Keratinocyte (primary cell): ENCODE results near the gene APOBEC3F. TPM values are rescaled to one million over a fixed set of nuclear protein-coding genes. Genes with fewer than 3 reads are reported as not detected.

ENCODE experiments used
- DNase-seq: peaks from one replicate; pipeline ENCODE4 v3.0.0-alpha.2; 2011; ENCODE audit warnings: low read depth, missing footprints, low spot score
- FAIRE-seq: peaks from 2 replicates; lab custom pipeline; 2011; peaks lifted over from hg19 to GRCh38; lab: Jason Lieb, UNC
- H2AFZ ChIP-seq: 2 replicates; pipeline ENCODE4 v1.6.0; 2012; ENCODE audit warnings: low read length, control low read depth, inconsistent platforms; ENCODE audit not compliant: control insufficient read depth
- H3K27ac ChIP-seq: 2 replicates; pipeline ENCODE4 v1.5.1; 2011; ENCODE audit warnings: low read length; ENCODE audit not compliant: control insufficient read depth, insufficient read depth
- H3K27me3 ChIP-seq: 3 replicates; pipeline ENCODE4 v1.6.0; 2011; ENCODE audit warnings: low read length; ENCODE audit not compliant: control insufficient read depth, insufficient read depth; ENCODE audit errors: extremely low read depth
- H3K36me3 ChIP-seq, 2 experiments: 2 replicates in 1 of 2; 3 replicates in 1 of 2; pipeline ENCODE4 v1.5.1; 2011; ENCODE audit warnings: low read length in 2 of 2, mild to moderate bottlenecking in 1 of 2; ENCODE audit not compliant: control insufficient read depth in 2 of 2, insufficient read depth in 2 of 2; ENCODE audit errors: extremely low read depth in 1 of 2
- H3K4me1 ChIP-seq: 3 replicates; pipeline ENCODE4 v1.5.1; 2011; ENCODE audit warnings: low read length; ENCODE audit not compliant: control insufficient read depth, insufficient read depth; ENCODE audit errors: extremely low read depth
- H3K4me2 ChIP-seq: 3 replicates; pipeline ENCODE4 v1.6.0; 2011; ENCODE audit warnings: low read depth, low read length; ENCODE audit not compliant: control insufficient read depth, insufficient read depth; ENCODE audit errors: extremely low read depth
- H3K4me3 ChIP-seq, 3 experiments: fragments of 200-600 bp in 1 of 3; sonication (generic) in 1 of 3; 2 replicates in 2 of 3; 3 replicates in 1 of 3; pipeline ENCODE4 v1.5.1; 2011 to 2016; ENCODE audit warnings: low read length in 3 of 3, mild to moderate bottlenecking in 3 of 3, control low read depth in 2 of 3, inconsistent platforms in 1 of 3, low read depth in 1 of 3, mixed read lengths in 1 of 3, mixed run types in 1 of 3, moderate library complexity in 1 of 3; ENCODE audit not compliant: control insufficient read depth in 2 of 3, insufficient read depth in 2 of 3; ENCODE audit errors: extremely low read depth in 1 of 3
- H3K79me2 ChIP-seq: 2 replicates; pipeline ENCODE4 v1.6.0; 2012; ENCODE audit warnings: low read length; ENCODE audit not compliant: control insufficient read depth, insufficient read depth
- H3K9ac ChIP-seq: 3 replicates; pipeline ENCODE4 v1.6.0; 2011; ENCODE audit warnings: low read length; ENCODE audit not compliant: control insufficient read depth, insufficient read depth; ENCODE audit errors: extremely low read depth
- H3K9me1 ChIP-seq: 3 replicates; pipeline ENCODE4 v1.6.0; 2011; ENCODE audit warnings: low read length; ENCODE audit not compliant: control insufficient read depth, insufficient read depth; ENCODE audit errors: extremely low read depth
- H3K9me3 ChIP-seq: 2 replicates; pipeline ENCODE4 v1.5.1; 2012; ENCODE audit warnings: low read depth, low read length; ENCODE audit not compliant: control insufficient read depth
- H4K20me1 ChIP-seq: 3 replicates; pipeline ENCODE4 v1.6.0; 2011; ENCODE audit warnings: low read length; ENCODE audit not compliant: control insufficient read depth, insufficient read depth; ENCODE audit errors: extremely low read depth
- CTCF ChIP-seq, 3 experiments: IDR thresholded peaks in 1 of 3; conservative IDR thresholded peaks in 1 of 3; optimal IDR thresholded peaks in 1 of 3; 2 replicates in 2 of 3; 3 replicates in 1 of 3; pipeline versions ENCODE3 to v1.5.1; 2011; ENCODE audit warnings: low read length in 3 of 3, mild to moderate bottlenecking in 3 of 3, moderate library complexity in 2 of 3, control low read depth in 1 of 3, inconsistent platforms in 1 of 3; ENCODE audit not compliant: insufficient read depth in 2 of 3; ENCODE audit errors: extremely low read depth in 1 of 3
- EZH2 ChIP-seq: IDR thresholded peaks from one replicate; pipeline ENCODE4 v1.6.1; 2012; ENCODE audit warnings: inconsistent platforms, mild to moderate bottlenecking, low read length, moderate library complexity
- dilution Hi-C: fragments of 300-500 bp; cut with MboI; formaldehyde crosslinking; loops from one replicate; pipeline ENCODE4 v1.7.0; 2020; ENCODE audit warnings: low sequenced_read_pairs; ENCODE audit not compliant: extremely low pct_ligation_motif_present
- polyA plus RNA-seq, 5 experiments: library from polyadenylated mRNA; depleted of rRNA in 3 of 5; stranded (reverse) in 3 of 5; stranded (forward) in 1 of 5; unstranded in 1 of 5; fragments of >200 nt; gene quantifications; 1 replicate in 1 of 5; 2 replicates in 3 of 5; 3 replicates in 1 of 5; pipeline versions ENCODE4 v1.2.1 to v1.2.3, GENCODE V29; 2011 to 2012; ENCODE audit warnings: missing spikeins in 2 of 5, low read depth in 1 of 5, low replicate concordance in 1 of 5

Gene APOBEC3F
- polyA plus RNA-seq, 1 donor (not counting 4 experiments of a cell fraction or from before 2014, with no cell fraction given), result 7.9 TPM

- no peak overlapping the region for H3K27ac ChIP-seq
- no peak overlapping the region for H3K4me2 ChIP-seq
- no peak overlapping the region for H2AFZ ChIP-seq
- H3K4me3 ChIP-seq, result no peak overlapping the region
- no peaks in the 10 kb centered on the region for H4K20me1 ChIP-seq
- no peaks in the 10 kb centered on the region for H3K36me3 ChIP-seq
- TF ChIP-seq EZH2 (no peak), CTCF (optimal IDR thresholded peaks at IDR 0.05 in 1 of 3, IDR thresholded peaks at IDR 0.05 in 1 of 3, conservative IDR thresholded peaks at IDR 0.05 in 1 of 3; ENCODE audit: extremely low read depth in 1 of 3, insufficient read depth in 2 of 3, low read length in 3 of 3) (no peak)
- H3K9ac ChIP-seq, result no peak overlapping the region
- H3K9me3 ChIP-seq, result no peaks in the 10 kb centered on the region
- dilution Hi-C loops, result no loop called here
- no peak for DNase-seq
- no peaks in the 10 kb centered on the region for H3K9me1 ChIP-seq
- no peaks in the 10 kb centered on the region for H3K27me3 ChIP-seq
- H3K79me2 ChIP-seq, result no peaks in the 10 kb centered on the region
- peak; percentile 60 for FAIRE-seq
- H3K4me1 ChIP-seq, result peaks cover 25% of the 10 kb centered on the region
Observed at GRCh38 chr22:39087881-39088684, 47.4 kb downstream of the APOBEC3F start.

GRCh38 chr22:39088685-39089032, 48.0 kb downstream of the APOBEC3F start:
- TF ChIP-seq CTCF (optimal IDR thresholded peaks at IDR 0.05 in 1 of 3, IDR thresholded peaks at IDR 0.05 in 1 of 3, conservative IDR thresholded peaks at IDR 0.05 in 1 of 3; ENCODE audit: extremely low read depth in 1 of 3, insufficient read depth in 2 of 3, low read length in 3 of 3) (no peak), EZH2 (no peak)
- no peaks in the 10 kb centered on the region for H4K20me1 ChIP-seq
- H3K9ac ChIP-seq, result no peak overlapping the region
- dilution Hi-C loops, result no loop called here
- no peak for FAIRE-seq
- no peaks in the 10 kb centered on the region for H3K36me3 ChIP-seq
- no peaks in the 10 kb centered on the region for H3K27me3 ChIP-seq
- no peak overlapping the region for H3K4me3 ChIP-seq
- no peak overlapping the region for H3K27ac ChIP-seq
- H3K9me3 ChIP-seq, result no peaks in the 10 kb centered on the region
- no peaks in the 10 kb centered on the region for H3K9me1 ChIP-seq
- no peaks in the 10 kb centered on the region for H3K79me2 ChIP-seq
- H2AFZ ChIP-seq, result no peak overlapping the region
- DNase-seq, result no peak
- peaks cover 25% of the 10 kb centered on the region for H3K4me1 ChIP-seq
- H3K4me2 ChIP-seq, result no peak overlapping the region
